HG02870 (cell line): ENCODE data around the gene CHI3L1.

Experiments
- ATAC-seq: cut with Tn5 transposase; IDR thresholded peaks from one replicate; pipeline ENCODE4 v1.9.1; 2021; ENCODE audit warnings: mild to moderate bottlenecking, moderate library complexity; ENCODE audit not compliant: unreplicated experiment

Gene CHI3L1

GRCh38 chr1:203136409-203137042 is 50.0 kb downstream of the CHI3L1 start:
- no peak for ATAC-seq

- no peak for ATAC-seq
Measured at GRCh38 chr1:203135636-203136305, 50.7 kb downstream of the CHI3L1 start.

GRCh38 chr1:203133970-203134725 is 52.4 kb downstream of the CHI3L1 start:
- ATAC-seq, result no peak

- ATAC-seq, result no peak
Measured at GRCh38 chr1:203131548-203132200, 54.8 kb downstream of the CHI3L1 start.

- ATAC-seq, result no peak
Measured at GRCh38 chr1:203130358-203130985, 56.0 kb downstream of the CHI3L1 start.

- ATAC-seq, result no peak
Measured at GRCh38 chr1:203129501-203130231, 56.8 kb downstream of the CHI3L1 start.
